Measurements from ENCODE around the gene LGALSL.

LGALSL gene

GRCh38 chr2:64453770-64454385 lies at the start of gene LGALSL:
Gene LGALSL, plus strand, starts transcription at chr2:64454162. Its CDS starts 384 bp downstream, at chr2:64454546.
- peak; percentile 53 to 75 for DNase-seq

GRCh38 chr2:64404743-64405142 lies 49.2 kb upstream of the LGALSL start:
- no peak for DNase-seq

DNA sequence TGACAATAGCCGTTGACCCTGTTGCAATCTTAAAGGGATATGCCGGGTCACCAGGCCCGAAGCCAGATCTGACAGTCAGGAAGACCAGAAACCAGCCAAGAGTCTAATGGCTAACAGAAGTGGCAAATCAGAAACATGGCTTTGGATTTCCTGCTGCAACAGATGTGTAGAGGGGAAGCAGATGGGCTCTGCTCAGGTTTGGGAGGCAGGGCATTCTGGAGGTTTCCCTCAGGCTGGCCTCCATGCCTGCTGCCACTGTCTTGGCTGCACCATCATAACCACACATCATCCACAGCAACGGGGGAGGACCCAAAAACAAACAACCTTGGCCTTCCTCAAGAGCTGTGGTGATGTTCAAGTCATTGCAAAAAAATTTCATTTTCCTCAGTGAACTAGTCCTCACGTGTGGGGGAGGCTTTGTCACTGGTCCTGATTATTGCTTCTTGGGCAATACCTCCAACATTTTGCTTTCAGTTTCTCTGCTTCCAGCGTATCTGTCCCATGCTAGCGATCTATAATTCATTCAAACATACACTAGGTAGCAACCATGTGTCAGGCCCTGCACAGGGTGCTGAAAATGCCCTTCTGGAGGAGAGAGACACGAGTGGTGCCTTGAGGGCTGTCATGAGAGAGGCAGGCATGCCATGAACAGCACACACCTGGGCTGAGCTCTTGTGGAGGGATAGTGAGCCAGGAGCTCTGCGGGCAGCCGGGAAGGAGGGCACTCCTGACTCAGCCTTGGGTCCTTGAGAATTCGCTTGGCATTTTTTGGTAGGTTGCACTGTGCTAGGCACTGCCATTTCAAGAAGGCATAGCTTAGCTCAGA lies 48.2 kb upstream of the LGALSL start:
- no peak for DNase-seq

DNA sequence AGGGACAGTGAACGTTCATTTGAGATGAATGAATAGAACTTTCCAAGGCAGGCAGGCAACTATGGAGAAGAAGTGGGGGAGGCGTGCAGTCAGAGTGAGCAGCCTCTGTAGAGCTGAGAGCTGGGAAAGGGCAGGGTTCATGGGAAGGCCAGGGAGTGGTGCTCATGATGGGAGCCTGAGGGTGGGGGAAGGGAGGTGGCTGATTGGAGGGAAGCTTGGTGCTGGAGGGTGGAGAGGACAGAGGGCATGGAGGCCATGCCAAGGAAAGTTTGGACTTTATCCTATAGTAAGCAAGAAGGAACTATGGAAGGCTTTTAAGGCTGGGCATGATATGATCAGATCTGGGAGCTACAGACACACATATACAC lies 47.6 kb upstream of the LGALSL start:
- no peak for DNase-seq

- no peak for DNase-seq
These were observed 45.9 kb upstream of the LGALSL start for GRCh38 chr2:64408031-64408430.

GRCh38 chr2:64410671-64411070 lies 43.3 kb upstream of the LGALSL start:
- no peak for DNase-seq

GRCh38 chr2:64412671-64413070 lies 41.3 kb upstream of the LGALSL start:
- no peak for DNase-seq

DNA sequence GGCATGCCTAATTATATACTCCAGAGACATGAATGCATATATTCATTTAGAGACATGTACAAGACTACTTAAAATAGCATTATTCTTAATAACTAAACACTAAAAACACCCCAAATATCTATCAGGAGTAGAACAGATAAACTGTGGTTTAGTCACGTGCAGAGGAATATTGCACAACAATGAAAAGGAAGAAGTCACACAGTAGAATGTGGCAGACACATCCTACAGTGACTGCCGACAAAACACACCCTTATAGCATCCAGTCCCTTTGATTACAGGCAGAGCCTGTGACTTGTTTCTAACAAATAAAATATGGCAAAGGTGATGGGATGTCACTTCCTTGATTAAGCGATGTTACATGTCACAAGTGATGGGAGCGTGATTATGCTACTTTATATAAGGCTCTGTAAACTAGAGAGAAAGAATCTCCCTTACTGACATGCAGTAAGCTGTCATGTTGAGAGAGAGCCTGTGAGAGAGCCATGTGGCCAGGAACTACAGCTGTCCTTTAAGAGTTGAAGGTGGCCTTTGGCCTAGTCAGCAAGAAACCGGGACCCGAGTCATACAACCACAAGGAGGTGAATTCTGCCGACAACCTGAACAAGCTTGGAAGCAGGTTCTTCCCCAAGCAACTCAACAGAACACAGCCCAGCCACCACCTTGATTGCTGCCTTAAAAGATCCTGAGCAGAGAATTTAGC lies 39.1 kb upstream of the LGALSL start:
- DNase-seq, result no peak

DNA sequence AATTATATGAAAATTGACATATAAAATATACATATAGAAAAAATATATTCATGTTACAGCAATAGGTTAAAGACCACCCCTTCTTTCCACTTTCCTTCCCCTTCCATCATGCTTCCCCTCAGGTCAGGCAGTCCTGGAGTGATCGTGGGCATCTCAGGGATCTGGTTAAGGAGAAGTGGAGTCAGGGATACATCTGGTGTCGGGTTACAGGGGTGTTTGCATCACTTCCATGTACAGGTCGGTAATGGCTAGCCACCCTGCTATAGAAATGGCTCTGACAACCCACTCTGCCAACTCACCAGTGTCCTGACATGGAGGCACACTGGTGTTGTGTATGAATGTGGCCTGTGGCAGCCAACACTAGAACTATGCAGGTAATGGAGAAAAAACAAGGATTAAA lies 36.3 kb upstream of the LGALSL start:
- DNase-seq, result no peak

DNA sequence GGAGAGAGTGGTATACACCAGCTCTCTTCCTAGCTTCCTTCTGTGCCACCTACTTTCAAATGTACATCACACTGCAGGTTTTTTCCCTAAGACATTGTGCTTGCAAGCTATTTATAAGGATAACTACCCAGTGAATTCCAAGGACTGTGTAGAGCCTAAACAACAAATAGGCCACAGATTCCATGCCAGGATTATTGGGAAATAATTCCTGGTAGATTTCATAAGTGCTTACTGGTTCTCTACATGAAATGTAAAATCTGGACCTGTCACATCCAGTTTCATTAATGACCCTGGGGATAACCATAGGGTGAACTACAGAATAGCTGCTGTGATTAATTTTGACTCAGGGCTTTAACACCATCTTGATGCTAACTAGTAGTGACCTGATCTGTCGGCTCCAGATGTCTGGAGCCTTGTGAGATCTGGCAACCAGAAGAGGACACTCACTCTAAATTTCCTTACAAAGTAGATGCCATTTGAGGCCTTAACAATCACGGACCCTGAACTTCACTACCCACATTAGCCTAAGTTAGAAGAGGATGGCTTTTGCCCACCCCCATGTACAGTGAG lies 34.3 kb upstream of the LGALSL start:
- no peak for DNase-seq

GRCh38 chr2:64420677-64421076 lies 33.3 kb upstream of the LGALSL start:
- DNase-seq, result no peak

GRCh38 chr2:64421201-64421600 lies 32.8 kb upstream of the LGALSL start:
- DNase-seq, result no peak

GRCh38 chr2:64422466-64422865 lies 31.5 kb upstream of the LGALSL start:
- no peak for DNase-seq

- DNase-seq, result no peak
These were observed 30.7 kb upstream of the LGALSL start for GRCh38 chr2:64423303-64423702.

GRCh38 chr2:64424416-64424987 lies 29.5 kb upstream of the LGALSL start:
- DNase-seq, result no peak

DNA sequence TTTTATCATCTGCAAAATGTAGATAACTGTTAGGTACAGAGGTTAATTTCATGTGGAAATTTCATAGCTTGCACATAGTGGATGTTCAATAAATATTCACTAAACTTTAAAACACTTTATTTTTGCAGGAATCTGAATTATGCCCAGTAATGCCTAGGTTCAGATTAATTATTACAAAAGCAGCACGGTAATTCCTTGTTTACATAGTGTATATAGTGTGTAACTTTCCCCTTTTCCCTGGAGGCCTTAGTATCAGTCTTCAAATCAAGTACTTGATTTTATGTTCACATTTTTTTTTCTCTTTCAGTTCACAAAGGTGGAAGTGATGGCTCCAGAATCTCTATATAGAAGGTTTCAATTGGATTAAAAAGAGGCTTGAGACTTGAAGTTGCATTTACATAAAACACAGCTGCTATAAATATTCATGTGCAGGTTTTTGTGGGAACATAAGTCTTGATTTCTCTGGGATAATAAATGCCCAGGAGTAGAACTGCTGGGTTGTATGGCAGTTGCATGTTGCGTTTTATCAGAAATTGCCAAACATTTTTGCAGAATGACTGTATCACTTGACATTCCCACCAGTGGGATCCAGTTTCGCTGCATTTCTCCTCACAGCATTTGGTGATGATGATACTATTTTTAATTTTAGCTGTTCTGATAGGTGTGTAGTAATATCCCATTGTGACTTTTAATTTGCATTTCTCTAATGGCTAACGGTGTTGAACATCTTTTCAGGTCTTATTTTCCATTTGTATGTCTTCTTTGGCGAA lies 27.6 kb upstream of the LGALSL start:
- DNase-seq, result no peak

GRCh38 chr2:64434039-64434657 lies 19.8 kb upstream of the LGALSL start:
- no peak for DNase-seq

DNA sequence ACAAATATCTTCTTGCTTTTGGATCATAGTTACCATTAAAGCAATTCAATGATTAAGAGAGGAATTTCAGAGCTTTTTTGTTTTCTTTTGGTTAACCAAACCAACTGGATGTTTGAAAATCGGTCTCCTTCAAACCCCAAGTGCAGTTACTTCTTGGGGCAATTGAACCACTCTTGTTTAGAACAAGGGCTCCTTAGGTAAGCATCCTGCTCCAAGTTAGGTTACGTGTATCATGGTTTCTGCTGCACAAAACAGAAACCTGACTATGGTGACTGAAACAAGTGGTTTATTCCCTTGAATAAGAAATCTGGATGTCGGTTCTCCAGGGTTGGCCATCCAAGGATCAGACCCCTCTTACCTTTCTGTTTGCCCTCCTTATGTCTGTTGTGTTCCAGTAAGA lies 16.1 kb upstream of the LGALSL start:
- DNase-seq, result no peak

DNA sequence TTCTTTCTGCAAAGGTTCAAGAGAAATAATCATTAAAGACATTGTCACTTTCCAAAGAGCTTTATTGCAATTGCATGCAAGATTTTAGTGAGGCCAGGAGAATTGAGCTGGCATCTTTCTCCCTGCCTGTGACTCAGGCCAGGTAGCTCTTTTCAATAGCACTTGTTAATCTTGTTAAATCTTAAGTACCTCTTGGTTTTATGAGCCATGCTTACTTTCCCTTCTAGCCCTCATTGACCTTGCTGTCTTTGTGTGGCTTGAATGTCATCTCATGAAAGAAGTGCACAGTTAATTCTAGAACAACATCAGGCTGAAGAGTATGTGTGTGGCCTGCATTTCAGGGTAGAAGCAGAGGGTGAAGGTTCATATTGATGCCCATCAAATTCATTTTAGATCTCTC lies 14.8 kb upstream of the LGALSL start:
- no peak for DNase-seq

DNA sequence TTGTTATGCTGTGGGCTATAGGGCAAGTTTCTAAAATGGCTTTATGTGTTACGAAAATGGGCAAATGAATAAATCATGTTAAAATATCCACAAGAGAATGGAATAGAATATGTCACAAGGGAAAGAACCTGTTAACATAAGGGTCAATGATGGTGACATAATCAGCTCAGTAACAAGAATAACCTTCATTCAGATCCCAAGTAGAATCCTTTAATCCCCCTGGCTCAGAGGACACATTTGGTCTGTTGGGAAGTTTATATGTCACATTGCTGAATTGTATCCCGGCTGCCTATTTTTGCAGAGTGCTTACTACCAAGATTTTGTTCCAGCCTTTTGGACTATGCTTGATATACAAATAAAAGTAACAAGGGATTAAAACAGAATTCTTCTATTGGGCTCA lies 13.1 kb upstream of the LGALSL start:
- no peak for DNase-seq

DNA sequence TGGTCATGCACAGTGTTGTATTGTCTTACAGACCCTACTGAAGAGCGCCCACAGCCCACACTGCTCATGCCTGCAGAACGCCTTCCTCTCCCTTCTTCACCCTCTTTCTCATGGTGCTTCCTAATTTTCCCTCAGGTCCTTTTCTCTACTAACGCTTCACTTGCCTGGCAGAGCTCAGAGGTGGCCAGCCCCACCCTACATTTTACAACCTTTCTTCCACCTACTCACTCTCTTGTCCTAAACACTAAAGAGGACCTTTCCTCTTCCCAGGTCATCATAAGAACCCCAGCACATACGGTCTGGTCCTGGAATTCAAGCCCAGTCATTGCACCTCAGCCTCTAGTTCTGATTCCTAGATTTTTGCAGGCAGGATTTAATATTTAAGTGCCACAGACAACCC lies 11.7 kb upstream of the LGALSL start:
- DNase-seq, result no peak

GRCh38 chr2:64442801-64443429 lies 11.0 kb upstream of the LGALSL start:
- DNase-seq, result no peak

Data from NCI-H2081 (cell line).